ENCODE measurements around the gene CCDC85A. TPM values are rescaled to one million over a fixed set of nuclear protein-coding genes. Genes with fewer than 3 reads are reported as not detected.

The CCDC85A gene
- total RNA-seq, 4 donors from 2014 or later = 0.20 to 1.1 (median 0.92) TPM

GRCh38 chr2:56207760-56208159 lies 24.0 kb downstream of the CCDC85A start:
- Histone ChIP-seq H3K4me1 (no peaks in the 10 kb centered on the region), H3K9me3 (no peaks in the 10 kb centered on the region), H3K27me3 (no peaks in the 10 kb centered on the region), H3K36me3 (no peaks in the 10 kb centered on the region), H3K27ac (no peak overlapping the region), H3K4me3 (no peak overlapping the region)
- TF ChIP-seq EP300 (IDR thresholded peaks at IDR 0.05; ENCODE audit: low read depth) = no peak
- TF ChIP-seq CTCF (IDR thresholded peaks at IDR 0.05) = no peak
- no peak for TF ChIP-seq POLR2AphosphoS5 (IDR thresholded peaks at IDR 0.05)
- no peak for TF ChIP-seq POLR2A (IDR thresholded peaks at IDR 0.05)
- DNase-seq = no peak
- WGBS, 2 donors (ENCODE audit: low coverage in 1 of 2) = 45 to 46% methylated on average over 1 of the region's 1 CpG
- in situ Hi-C loops (cut with MboI; ENCODE audit: low pct_ligation_motif_present in 1 of 4, low pct_unique_long_range_greater_than_20kb in 1 of 4, low sequenced_read_pairs in 3 of 4) = no loop called here
- intact Hi-C loops (cut with DNase I; ENCODE audit: low total_unique reads) = no loop called here

- no peaks in the 10 kb centered on the region for H3K27me3 ChIP-seq
- H3K4me3 ChIP-seq = no peak overlapping the region
- H3K36me3 ChIP-seq = no peaks in the 10 kb centered on the region
- WGBS, 2 donors (ENCODE audit: low coverage in 1 of 2) = 80 to 81% methylated on average over 1 of the region's 1 CpG
- no peaks in the 10 kb centered on the region for H3K4me1 ChIP-seq
- no peak for TF ChIP-seq POLR2A (IDR thresholded peaks at IDR 0.05)
- TF ChIP-seq POLR2AphosphoS5 (IDR thresholded peaks at IDR 0.05) = no peak
- TF ChIP-seq CTCF (IDR thresholded peaks at IDR 0.05) = no peak
- no peak for TF ChIP-seq EP300 (IDR thresholded peaks at IDR 0.05; ENCODE audit: low read depth)
- H3K27ac ChIP-seq = no peak overlapping the region
- no peaks in the 10 kb centered on the region for H3K9me3 ChIP-seq
- in situ Hi-C loops (cut with MboI; ENCODE audit: low pct_ligation_motif_present in 1 of 4, low pct_unique_long_range_greater_than_20kb in 1 of 4, low sequenced_read_pairs in 3 of 4) = no loop called here
- intact Hi-C loops (cut with DNase I; ENCODE audit: low total_unique reads) = no loop called here
- DNase-seq = no peak
Measured at GRCh38 chr2:56208380-56208779, 24.6 kb downstream of the CCDC85A start.

GRCh38 chr2:56209701-56210100 lies 25.9 kb downstream of the CCDC85A start:
- in situ Hi-C loops (cut with MboI; ENCODE audit: low pct_ligation_motif_present in 1 of 4, low pct_unique_long_range_greater_than_20kb in 1 of 4, low sequenced_read_pairs in 3 of 4) (no loop called here), intact Hi-C loops (cut with DNase I; ENCODE audit: low total_unique reads) (no loop called here)
- 83 to 89% methylated on average over 1 of the region's 1 CpG for WGBS, 2 donors (ENCODE audit: low coverage in 1 of 2)
- H3K27me3 ChIP-seq = no peaks in the 10 kb centered on the region
- no peaks in the 10 kb centered on the region for H3K4me1 ChIP-seq
- H3K36me3 ChIP-seq = no peaks in the 10 kb centered on the region
- DNase-seq = no peak
- no peak overlapping the region for H3K27ac ChIP-seq
- H3K9me3 ChIP-seq = no peaks in the 10 kb centered on the region
- TF ChIP-seq POLR2A (IDR thresholded peaks at IDR 0.05) = no peak
- no peak for TF ChIP-seq CTCF (IDR thresholded peaks at IDR 0.05)
- TF ChIP-seq POLR2AphosphoS5 (IDR thresholded peaks at IDR 0.05) = no peak
- no peak for TF ChIP-seq EP300 (IDR thresholded peaks at IDR 0.05; ENCODE audit: low read depth)
- H3K4me3 ChIP-seq = no peak overlapping the region

GRCh38 chr2:56210291-56210690 lies 26.5 kb downstream of the CCDC85A start:
- in situ Hi-C loops (cut with MboI; ENCODE audit: low pct_ligation_motif_present in 1 of 4, low pct_unique_long_range_greater_than_20kb in 1 of 4, low sequenced_read_pairs in 3 of 4) (no loop called here), intact Hi-C loops (cut with DNase I; ENCODE audit: low total_unique reads) (no loop called here)
- Histone ChIP-seq H3K9me3 (no peaks in the 10 kb centered on the region), H3K27ac (no peak overlapping the region), H3K4me3 (no peak overlapping the region), H3K27me3 (no peaks in the 10 kb centered on the region), H3K36me3 (no peaks in the 10 kb centered on the region), H3K4me1 (no peaks in the 10 kb centered on the region)
- WGBS, 2 donors (ENCODE audit: low coverage in 1 of 2) = 89 to 100% methylated on average over 2 to 3 of the region's 3 CpGs
- no peak for TF ChIP-seq POLR2A (IDR thresholded peaks at IDR 0.05)
- TF ChIP-seq CTCF (IDR thresholded peaks at IDR 0.05) = no peak
- TF ChIP-seq EP300 (IDR thresholded peaks at IDR 0.05; ENCODE audit: low read depth) = no peak
- no peak for TF ChIP-seq POLR2AphosphoS5 (IDR thresholded peaks at IDR 0.05)
- no peak for DNase-seq

All from transverse colon (tissue), 4 donors.